ENCODE measurements around the gene LIMK2.
"Not testable (repeated sequence)": the region's sequence is repeated elsewhere in the genome, so short reads cannot be mapped to it uniquely, and the experiment has no call there.

The LIMK2 gene

GRCh38 chr22:31210556-31211421 lies 1.3 kb upstream of the LIMK2 start:
- H3K4me3 ChIP-seq (ENCODE audit: insufficient read depth, low read depth, low read length), result no peak overlapping the region
- no peaks in the 10 kb centered on the region for H3K36me3 ChIP-seq (ENCODE audit: control insufficient read depth, insufficient read depth, low read length)
- no peaks in the 10 kb centered on the region for H3K27me3 ChIP-seq (ENCODE audit: control insufficient read depth, insufficient read depth, low read length, poor library complexity, severe bottlenecking)
- H3K27ac ChIP-seq (ENCODE audit: insufficient read depth, low read depth, low read length, poor library complexity, severe bottlenecking), result no peak overlapping the region
- no peaks in the 10 kb centered on the region for H3K9me3 ChIP-seq (ENCODE audit: control insufficient read depth, low read length)
- no peaks in the 10 kb centered on the region for H3K4me1 ChIP-seq (ENCODE audit: control insufficient read depth, insufficient read depth, low read length)
- WGBS, 2 experiments, result 89 to 94% methylated on average over 8 of the region's 8 CpGs

DNA sequence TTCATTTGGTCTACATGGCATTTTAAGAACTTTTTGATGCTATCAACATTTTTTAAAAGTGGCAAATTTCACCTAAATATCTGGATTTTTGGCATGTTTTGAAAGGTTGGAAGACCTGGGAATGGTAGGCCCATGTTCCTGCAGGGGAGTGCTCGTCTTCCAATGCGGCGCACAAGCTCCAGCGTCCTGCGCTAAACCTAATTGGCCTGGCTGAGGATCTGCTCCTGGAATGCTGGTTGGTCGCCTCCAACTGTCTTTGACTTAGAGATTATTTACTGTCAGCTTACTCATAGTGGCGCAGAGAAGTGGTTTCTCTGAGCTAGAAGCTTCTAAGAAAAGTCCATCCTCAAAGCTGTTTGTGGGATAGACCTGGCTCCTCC lies 626 bp upstream of the LIMK2 start:
- H3K9me3 ChIP-seq (ENCODE audit: control insufficient read depth, low read length), result no peaks in the 10 kb centered on the region
- H3K27ac ChIP-seq (ENCODE audit: insufficient read depth, low read depth, low read length, poor library complexity, severe bottlenecking), result no peak overlapping the region
- H3K4me1 ChIP-seq (ENCODE audit: control insufficient read depth, insufficient read depth, low read length), result no peaks in the 10 kb centered on the region
- H3K27me3 ChIP-seq (ENCODE audit: control insufficient read depth, insufficient read depth, low read length, poor library complexity, severe bottlenecking), result no peaks in the 10 kb centered on the region
- H3K36me3 ChIP-seq (ENCODE audit: control insufficient read depth, insufficient read depth, low read length), result no peaks in the 10 kb centered on the region
- peak overlapping the region; percentile 92 for H3K4me3 ChIP-seq (ENCODE audit: insufficient read depth, low read depth, low read length)
- 90% methylated on average over 7 of the region's 7 CpGs for WGBS, 2 experiments

GRCh38 chr22:31212783-31213629 lies 908 bp downstream of the LIMK2 start:
- Histone ChIP-seq H3K9me3 (ENCODE audit: control insufficient read depth, low read length) (no peaks in the 10 kb centered on the region), H3K27me3 (ENCODE audit: control insufficient read depth, insufficient read depth, low read length, poor library complexity, severe bottlenecking) (no peaks in the 10 kb centered on the region), H3K4me3 (ENCODE audit: insufficient read depth, low read depth, low read length) (peak overlapping the region; percentile 92), H3K4me1 (ENCODE audit: control insufficient read depth, insufficient read depth, low read length) (no peaks in the 10 kb centered on the region), H3K36me3 (ENCODE audit: control insufficient read depth, insufficient read depth, low read length) (no peaks in the 10 kb centered on the region), H3K27ac (ENCODE audit: insufficient read depth, low read depth, low read length, poor library complexity, severe bottlenecking) (no peak overlapping the region)
- 37 to 38% methylated on average over 11 of the region's 11 CpGs for WGBS, 2 experiments

DNA sequence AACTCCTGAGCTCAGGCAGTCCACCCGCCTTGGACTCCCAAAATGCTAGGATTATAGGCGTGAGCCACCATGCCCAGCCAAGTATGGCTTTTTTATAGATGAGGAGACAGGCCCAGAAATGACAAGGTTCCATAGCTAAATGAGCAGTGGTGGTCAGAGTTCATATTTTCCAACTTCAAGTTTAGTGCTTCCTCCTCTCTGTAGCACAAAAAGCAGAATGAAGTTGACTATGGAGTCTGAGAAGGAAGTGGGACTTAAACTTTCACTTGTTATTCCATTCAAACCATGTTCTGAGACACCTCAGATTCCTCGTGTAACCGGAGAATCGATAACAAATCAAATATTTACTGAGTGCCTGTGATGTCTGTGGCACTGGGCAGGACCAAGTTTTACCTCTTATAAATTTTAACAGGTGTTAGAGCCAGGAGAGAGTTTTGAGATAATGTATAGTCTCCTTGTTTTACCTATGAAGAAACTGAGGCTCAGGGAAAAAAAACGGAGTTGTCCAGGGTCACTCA lies 3.0 kb downstream of the LIMK2 start:
- Histone ChIP-seq H3K36me3 (ENCODE audit: control insufficient read depth, insufficient read depth, low read length) (no peaks in the 10 kb centered on the region), H3K9me3 (ENCODE audit: control insufficient read depth, low read length) (no peaks in the 10 kb centered on the region), H3K27me3 (ENCODE audit: control insufficient read depth, insufficient read depth, low read length, poor library complexity, severe bottlenecking) (no peaks in the 10 kb centered on the region), H3K27ac (ENCODE audit: insufficient read depth, low read depth, low read length, poor library complexity, severe bottlenecking) (no peak overlapping the region), H3K4me1 (ENCODE audit: control insufficient read depth, insufficient read depth, low read length) (peaks cover 3% of the 10 kb centered on the region), H3K4me3 (ENCODE audit: insufficient read depth, low read depth, low read length) (no peak overlapping the region)
- 96% methylated on average over 6 of the region's 6 CpGs for WGBS, 2 experiments

- peaks cover 6% of the 10 kb centered on the region for H3K4me1 ChIP-seq (ENCODE audit: control insufficient read depth, insufficient read depth, low read length)
- H3K36me3 ChIP-seq (ENCODE audit: control insufficient read depth, insufficient read depth, low read length), result no peaks in the 10 kb centered on the region
- 74 to 78% methylated on average over 3 to 4 of the region's 4 CpGs for WGBS, 2 experiments
- peak overlapping the region; percentile 31 for H3K27ac ChIP-seq (ENCODE audit: insufficient read depth, low read depth, low read length, poor library complexity, severe bottlenecking)
- H3K9me3 ChIP-seq (ENCODE audit: control insufficient read depth, low read length), result no peaks in the 10 kb centered on the region
- H3K4me3 ChIP-seq (ENCODE audit: insufficient read depth, low read depth, low read length), result no peak overlapping the region
- H3K27me3 ChIP-seq (ENCODE audit: control insufficient read depth, insufficient read depth, low read length, poor library complexity, severe bottlenecking), result no peaks in the 10 kb centered on the region
These were observed 6.6 kb downstream of the LIMK2 start for GRCh38 chr22:31218565-31219262.

GRCh38 chr22:31221084-31221483 lies 9.0 kb downstream of the LIMK2 start:
- Histone ChIP-seq H3K9me3 (ENCODE audit: control insufficient read depth, low read length) (no peaks in the 10 kb centered on the region), H3K4me1 (ENCODE audit: control insufficient read depth, insufficient read depth, low read length) (peaks cover 12% of the 10 kb centered on the region), H3K27me3 (ENCODE audit: control insufficient read depth, insufficient read depth, low read length, poor library complexity, severe bottlenecking) (no peaks in the 10 kb centered on the region), H3K36me3 (ENCODE audit: control insufficient read depth, insufficient read depth, low read length) (no peaks in the 10 kb centered on the region), H3K27ac (ENCODE audit: insufficient read depth, low read depth, low read length, poor library complexity, severe bottlenecking) (no peak overlapping the region), H3K4me3 (ENCODE audit: insufficient read depth, low read depth, low read length) (no peak overlapping the region)
- 97 to 100% methylated on average over 1 to 3 of the region's 4 CpGs for WGBS, 2 experiments

GRCh38 chr22:31222736-31223135 lies 10.6 kb downstream of the LIMK2 start:
- 91 to 96% methylated on average over 5 of the region's 5 CpGs for WGBS, 2 experiments
- no peak overlapping the region for H3K27ac ChIP-seq (ENCODE audit: insufficient read depth, low read depth, low read length, poor library complexity, severe bottlenecking)
- no peaks in the 10 kb centered on the region for H3K36me3 ChIP-seq (ENCODE audit: control insufficient read depth, insufficient read depth, low read length)
- peaks cover 12% of the 10 kb centered on the region for H3K4me1 ChIP-seq (ENCODE audit: control insufficient read depth, insufficient read depth, low read length)
- H3K27me3 ChIP-seq (ENCODE audit: control insufficient read depth, insufficient read depth, low read length, poor library complexity, severe bottlenecking), result no peaks in the 10 kb centered on the region
- no peaks in the 10 kb centered on the region for H3K9me3 ChIP-seq (ENCODE audit: control insufficient read depth, low read length)
- no peak overlapping the region for H3K4me3 ChIP-seq (ENCODE audit: insufficient read depth, low read depth, low read length)

- H3K4me3 ChIP-seq (ENCODE audit: insufficient read depth, low read depth, low read length), result no peak overlapping the region
- H3K9me3 ChIP-seq (ENCODE audit: control insufficient read depth, low read length), result no peaks in the 10 kb centered on the region
- no peak overlapping the region for H3K27ac ChIP-seq (ENCODE audit: insufficient read depth, low read depth, low read length, poor library complexity, severe bottlenecking)
- WGBS, 2 experiments, result 88 to 92% methylated on average over 3 of the region's 3 CpGs
- no peaks in the 10 kb centered on the region for H3K27me3 ChIP-seq (ENCODE audit: control insufficient read depth, insufficient read depth, low read length, poor library complexity, severe bottlenecking)
- peaks cover 3% of the 10 kb centered on the region for H3K36me3 ChIP-seq (ENCODE audit: control insufficient read depth, insufficient read depth, low read length)
- peaks cover 13% of the 10 kb centered on the region for H3K4me1 ChIP-seq (ENCODE audit: control insufficient read depth, insufficient read depth, low read length)
These were observed 11.7 kb downstream of the LIMK2 start for GRCh38 chr22:31223786-31224191.

DNA sequence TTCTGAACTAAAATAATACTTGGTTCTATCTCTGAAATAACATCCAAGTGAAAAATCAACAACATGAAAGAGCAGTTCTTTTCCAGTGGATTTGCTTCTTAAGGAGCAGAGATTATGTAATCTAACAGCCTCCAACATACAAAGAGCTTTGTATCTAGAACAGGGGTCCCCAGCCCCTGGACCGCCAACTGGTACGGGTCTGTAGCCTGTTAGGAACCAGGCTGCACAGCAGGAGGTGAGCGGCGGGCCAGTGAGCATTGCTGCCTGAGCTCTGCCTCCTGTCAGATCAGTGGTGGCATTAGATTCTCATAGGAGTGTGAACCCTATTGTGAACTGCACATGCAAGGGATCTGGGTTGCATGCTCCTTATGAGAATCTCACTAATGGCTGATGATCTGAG lies 12.6 kb downstream of the LIMK2 start:
- H3K36me3 ChIP-seq (ENCODE audit: control insufficient read depth, insufficient read depth, low read length); H3K27ac ChIP-seq (ENCODE audit: insufficient read depth, low read depth, low read length, poor library complexity, severe bottlenecking); H3K4me3 ChIP-seq (ENCODE audit: insufficient read depth, low read depth, low read length); H3K9me3 ChIP-seq (ENCODE audit: control insufficient read depth, low read length); H3K27me3 ChIP-seq (ENCODE audit: control insufficient read depth, insufficient read depth, low read length, poor library complexity, severe bottlenecking): not testable (repeated sequence)
- WGBS, 2 experiments, result 68 to 70% methylated on average over 4 of the region's 4 CpGs
- H3K4me1 ChIP-seq (ENCODE audit: control insufficient read depth, insufficient read depth, low read length), result peaks cover 20% of the 10 kb centered on the region
